H1 (cell line): ENCODE results near the gene TBX4. TPM values are rescaled to one million over a fixed set of nuclear protein-coding genes. Genes with fewer than 3 reads are reported as not detected.

Source experiments
- CTCF ChIA-PET: fragments of 300-600 bp; sonication (Branson Sonifier 250); formaldehyde crosslinking; loops from one replicate; lab custom pipeline; 2021; ENCODE audit not compliant: partially characterized antibody; lab: Charles Lee
- POLR2A ChIA-PET: fragments of 300-600 bp; sonication (Branson Sonifier 250); formaldehyde crosslinking; loops from one replicate; lab custom pipeline; 2021; ENCODE audit warnings: inconsistent platforms; ENCODE audit not compliant: partially characterized antibody; lab: Charles Lee
- DNase-seq, 2 experiments: peaks; one replicate each; pipeline versions ENCODE4 v3.0.0 to v3.0.0-alpha.2; 2010 to 2022; ENCODE audit warnings: low spot score in 2 of 2, low read depth in 1 of 2, mixed read lengths in 1 of 2
- FAIRE-seq: peaks from 2 replicates; lab custom pipeline; 2011; peaks lifted over from hg19 to GRCh38; lab: Jason Lieb, UNC
- H2AFZ ChIP-seq: 2 replicates; pipeline ENCODE4 v1.8.1; 2012; ENCODE audit warnings: low read length, inconsistent platforms
- H2AK5ac ChIP-seq: 2 replicates; pipeline ENCODE4 v1.6.1; 2013; ENCODE audit warnings: low read depth, low read length
- H2BK120ac ChIP-seq: replicated peaks from 2 replicates; pipeline ENCODE3; 2013; ENCODE audit warnings: low read depth, low read length, inconsistent platforms
- H2BK12ac ChIP-seq: 2 replicates; pipeline ENCODE4 v1.6.1; 2013; ENCODE audit warnings: low read depth, low read length
- H2BK15ac ChIP-seq: 2 replicates; pipeline ENCODE4 v1.6.1; 2013; ENCODE audit warnings: low read length
- H2BK20ac ChIP-seq: 2 replicates; pipeline ENCODE4 v1.6.1; 2013; ENCODE audit warnings: low read length
- H2BK5ac ChIP-seq: 2 replicates; pipeline ENCODE4 v1.6.1; 2013; ENCODE audit warnings: low read depth, low read length
- H3K14ac ChIP-seq: 2 replicates; pipeline ENCODE4 v1.6.1; 2013; ENCODE audit warnings: inconsistent platforms; ENCODE audit not compliant: insufficient read length
- H3K18ac ChIP-seq: 2 replicates; pipeline ENCODE4 v1.6.1; 2013; ENCODE audit warnings: low read length; ENCODE audit errors: extremely low read depth
- H3K23ac ChIP-seq: 2 replicates; pipeline ENCODE4 v1.6.1; 2013; ENCODE audit warnings: inconsistent platforms; ENCODE audit not compliant: insufficient read length
- H3K23me2 ChIP-seq: 2 replicates; pipeline ENCODE4 v1.6.1; 2013; ENCODE audit warnings: low read depth, low read length
- H3K27ac ChIP-seq: 2 replicates; pipeline ENCODE4 v1.6.1; 2011; ENCODE audit warnings: low read depth, low read length, inconsistent platforms
- H3K27me3 ChIP-seq, 4 experiments: replicated peaks in 1 of 4; 1 replicate in 1 of 4; 2 replicates in 3 of 4; pipeline versions ENCODE4 v1.6.1 to v1.8.1; 2011 to 2013; ENCODE audit warnings: low read length in 3 of 4, mild to moderate bottlenecking in 3 of 4, inconsistent platforms in 2 of 4, mixed read lengths in 2 of 4, moderate library complexity in 1 of 4; ENCODE audit not compliant: control insufficient read depth in 3 of 4, insufficient read depth in 3 of 4; ENCODE audit errors: extremely low read depth in 1 of 4
- H3K36me3 ChIP-seq, 4 experiments: 2 replicates each; pipeline versions ENCODE4 v1.6.1 to v1.8.1; 2011 to 2013; ENCODE audit warnings: mild to moderate bottlenecking in 4 of 4, low read length in 3 of 4, moderate library complexity in 2 of 4, control low read depth in 1 of 4, inconsistent platforms in 1 of 4; ENCODE audit not compliant: insufficient read depth in 4 of 4, control insufficient read depth in 2 of 4
- H3K4ac ChIP-seq: replicated peaks from 2 replicates; pipeline ENCODE3; 2013; ENCODE audit warnings: low read length, low read depth, mixed read lengths, inconsistent platforms; ENCODE audit not compliant: insufficient read length
- H3K4me1 ChIP-seq, 4 experiments: replicated peaks in 1 of 4; 1 replicate in 1 of 4; 2 replicates in 3 of 4; pipeline versions ENCODE4 v1.6.1 to v1.8.1; 2011 to 2013; ENCODE audit warnings: low read length in 3 of 4, inconsistent platforms in 2 of 4, mixed read lengths in 1 of 4; ENCODE audit not compliant: insufficient read depth in 4 of 4, control insufficient read depth in 3 of 4
- H3K4me2 ChIP-seq, 2 experiments: 2 replicates each; pipeline versions ENCODE4 v1.6.1 to v1.8.1; 2011 to 2013; ENCODE audit warnings: low read depth in 2 of 2, low read length in 2 of 2, control low read depth in 1 of 2, inconsistent platforms in 1 of 2, mild to moderate bottlenecking in 1 of 2; ENCODE audit not compliant: insufficient read depth in 1 of 2
- H3K4me3 ChIP-seq, 4 experiments: fragments of 200-600, 300-600 bp in 1 of 4; sonication (generic), shearing (Covaris generic), sonication (Bioruptor Twin) in 1 of 4; 2 replicates each; pipeline versions ENCODE4 v1.5.1 to v1.8.1; 2011 to 2016; ENCODE audit warnings: low read length in 4 of 4, low read depth in 3 of 4, control low read depth in 2 of 4, inconsistent platforms in 2 of 4, mild to moderate bottlenecking in 2 of 4, mixed read lengths in 1 of 4, moderate library complexity in 1 of 4; ENCODE audit not compliant: insufficient read depth in 2 of 4; ENCODE audit errors: extremely low read depth in 1 of 4
- H3K56ac ChIP-seq: replicated peaks from 2 replicates; pipeline ENCODE3; 2013; ENCODE audit warnings: low read depth, mild to moderate bottlenecking, mixed read lengths, low read length, inconsistent platforms; ENCODE audit not compliant: insufficient read length
- H3K79me1 ChIP-seq: 2 replicates; pipeline ENCODE4 v1.6.1; 2013; ENCODE audit warnings: low read depth, low read length, control low read depth
- H3K79me2 ChIP-seq, 2 experiments: 2 replicates each; pipeline versions ENCODE4 v1.6.1 to v1.8.1; 2012 to 2013; ENCODE audit warnings: low read length in 2 of 2, mild to moderate bottlenecking in 2 of 2, inconsistent platforms in 1 of 2; ENCODE audit not compliant: insufficient read depth in 2 of 2, control insufficient read depth in 1 of 2
- H3K9ac ChIP-seq, 4 experiments: replicated peaks in 1 of 4; 1 replicate in 1 of 4; 2 replicates in 3 of 4; pipeline versions ENCODE4 v1.6.1 to v1.8.1; 2011 to 2013; ENCODE audit warnings: low read depth in 3 of 4, low read length in 3 of 4, control low read depth in 2 of 4, mild to moderate bottlenecking in 2 of 4, moderate library complexity in 2 of 4, inconsistent platforms in 1 of 4; ENCODE audit errors: extremely low read depth in 1 of 4
- H3K9me3 ChIP-seq, 2 experiments: 2 replicates each; pipeline versions ENCODE4 v1.6.1 to v1.8.1; 2012 to 2013; ENCODE audit warnings: mild to moderate bottlenecking in 2 of 2, moderate library complexity in 2 of 2, control low read depth in 1 of 2, inconsistent platforms in 1 of 2, low read depth in 1 of 2, low read length in 1 of 2, mixed read lengths in 1 of 2; ENCODE audit not compliant: insufficient read depth in 2 of 2
- H4K20me1 ChIP-seq, 2 experiments: replicated peaks in 1 of 2; 2 replicates each; pipeline versions ENCODE3 to v1.8.1; 2011 to 2013; ENCODE audit warnings: inconsistent platforms in 2 of 2, low read length in 2 of 2, mild to moderate bottlenecking in 1 of 2; ENCODE audit not compliant: insufficient read depth in 2 of 2, control insufficient read depth in 1 of 2
- H4K5ac ChIP-seq: 2 replicates; pipeline ENCODE4 v1.6.1; 2013; ENCODE audit warnings: low read length, low read depth, mixed read lengths, inconsistent platforms; ENCODE audit not compliant: insufficient read length
- H4K8ac ChIP-seq: 2 replicates; pipeline ENCODE4 v1.8.0; 2013; ENCODE audit warnings: mild to moderate bottlenecking, moderate library complexity, low read length, inconsistent platforms; ENCODE audit not compliant: insufficient read depth; ENCODE audit errors: extremely low read depth
- H4K91ac ChIP-seq: replicated peaks from 2 replicates; pipeline ENCODE3; 2013; ENCODE audit warnings: low read length, mixed read lengths, inconsistent platforms; ENCODE audit not compliant: insufficient read length
- ATF3 ChIP-seq: IDR thresholded peaks from 2 replicates; pipeline ENCODE4 v1.6.1; 2011; ENCODE audit warnings: low read depth, mild to moderate bottlenecking, low read length; ENCODE audit not compliant: insufficient read depth
- CEBPB ChIP-seq: IDR thresholded peaks from 2 replicates; pipeline ENCODE4 v1.6.1; 2012; ENCODE audit warnings: low read depth, low read length
- EZH2 ChIP-seq: fragments of 200-600 bp; sonication (generic); IDR thresholded peaks from 2 replicates; pipeline ENCODE4 v1.7.1; 2012; ENCODE audit warnings: low read depth, mild to moderate bottlenecking, moderate library complexity, low read length, inconsistent platforms; ENCODE audit not compliant: severe bottlenecking
- FOSL1 ChIP-seq: IDR thresholded peaks from 2 replicates; pipeline ENCODE4 v1.6.1; 2011; ENCODE audit warnings: mild to moderate bottlenecking, low read depth, low read length, moderate library complexity; ENCODE audit not compliant: insufficient read depth
- HDAC2 ChIP-seq, 2 experiments: fragments of 300-600 bp in 1 of 2; sonication (generic) in 1 of 2; IDR thresholded peaks; 2 replicates each; pipeline ENCODE4 v1.6.1; 2011 to 2012; ENCODE audit warnings: low read depth in 2 of 2, low read length in 2 of 2, mild to moderate bottlenecking in 2 of 2, moderate library complexity in 2 of 2, borderline replicate concordance in 1 of 2, inconsistent platforms in 1 of 2
- KDM4A ChIP-seq: IDR thresholded peaks from one replicate; pipeline ENCODE4 v1.7.1; 2012; ENCODE audit warnings: low read depth, mild to moderate bottlenecking, moderate library complexity, low read length, inconsistent platforms; ENCODE audit not compliant: severe bottlenecking
- NANOG ChIP-seq: IDR thresholded peaks from 2 replicates; pipeline ENCODE4 v1.6.1; 2011; ENCODE audit warnings: low read length, low read depth, mild to moderate bottlenecking, inconsistent platforms; ENCODE audit not compliant: insufficient read depth, poor library complexity, severe bottlenecking
- POLR2A ChIP-seq, 2 experiments: IDR thresholded peaks; 1 replicate in 1 of 2; 2 replicates in 1 of 2; pipeline ENCODE4 v1.6.1; 2011; ENCODE audit warnings: low read depth in 2 of 2, low read length in 2 of 2, mild to moderate bottlenecking in 2 of 2; ENCODE audit errors: control extremely low read depth in 1 of 2
- SIN3A ChIP-seq, 2 experiments: IDR thresholded peaks in 1 of 2; conservative IDR thresholded peaks in 1 of 2; 2 replicates each; pipeline ENCODE4 v1.6.1; 2011 to 2012; ENCODE audit warnings: low read length in 2 of 2, improper control_type of control experiment in 1 of 2, low read depth in 1 of 2, mild to moderate bottlenecking in 1 of 2
- SRF ChIP-seq: IDR thresholded peaks from 2 replicates; pipeline ENCODE4 v1.6.1; 2011; ENCODE audit warnings: mild to moderate bottlenecking, low read depth, low read length, moderate library complexity
- WGBS, 2 experiments: shearing (Covaris generic) in 1 of 2; methylation state at CpG; one replicate each; pipeline versions ENCODE4 v1.1.6 to v1.1.7; 2013 to 2015; ENCODE audit warnings: low lambda C conversion rate in 2 of 2, mixed read lengths in 2 of 2, inconsistent platforms in 1 of 2, low coverage in 1 of 2, missing lambda C conversion rate in 1 of 2; ENCODE audit not compliant: insufficient replicate concordance in 2 of 2, insufficient coverage in 1 of 2, insufficient read length in 1 of 2; ENCODE audit errors: extremely low coverage in 1 of 2, missing lambda C conversion rate in 1 of 2; 5-methylcytosine and 5-hydroxymethylcytosine counted together
- polyA plus RNA-seq, 7 experiments: library from polyadenylated mRNA; depleted of rRNA in 3 of 7; stranded (reverse) in 5 of 7; unstranded in 2 of 7; fragments of >200 nt in 5 of 7; fragments of 200-250 nt in 2 of 7; gene quantifications; 1 replicate in 5 of 7; 2 replicates in 1 of 7; 4 replicates in 1 of 7; pipeline versions ENCODE4 v1.2.1 to v1.2.3, GENCODE V29; 2011 to 2013; ENCODE audit warnings: missing spikeins in 2 of 7, mixed read lengths in 2 of 7
- total RNA-seq: library from RNA; stranded (reverse); fragmentation: NEBNext Ultra II Directional; extraction: Animal tissue kit (Norgen Biotek cat#: 25700); gene quantifications from 2 replicates; pipeline ENCODE4 v1.2.1, GENCODE V29; 2021
- TF ChIP-seq, protein P1 (sequence below): IDR thresholded peaks from 2 replicates; pipeline ENCODE4 v1.6.1; 2011; ENCODE audit warnings: low read length, improper control_type of control experiment

TBX4 gene
- total and polyA plus RNA-seq, 2 of the 8 experiments (the other 6 are each of a cell fraction or from before 2014, with no cell fraction given): 0.02 TPM; not detected in 1

DNA sequence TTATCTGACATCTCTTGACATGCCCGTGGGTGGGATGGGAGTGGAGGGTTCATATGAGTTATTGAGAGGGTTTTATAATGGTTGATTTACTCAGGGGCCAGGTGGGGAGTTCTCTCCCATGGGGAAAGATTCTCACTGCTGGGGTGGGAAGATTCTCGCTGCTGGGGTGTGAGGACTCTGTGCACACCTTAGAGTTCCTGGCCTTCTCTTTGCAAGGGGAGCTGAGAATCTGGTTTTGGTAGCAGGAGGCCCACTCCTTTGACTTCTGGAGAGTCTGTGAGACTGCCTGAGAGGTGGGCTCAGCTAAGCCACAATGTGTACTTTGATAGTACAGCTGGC, 31.5 kb downstream of the TBX4 start:
- Histone ChIP-seq H3K23ac (no peak overlapping the region), H2BK15ac (no peak overlapping the region), H3K79me2 (no peaks in the 10 kb centered on the region), H3K14ac (no peak overlapping the region), H2AK5ac (no peak overlapping the region), H4K8ac (no peak overlapping the region), H3K23me2 (no peaks in the 10 kb centered on the region), H4K91ac (no peak overlapping the region), H3K4me1 (peaks cover 3 to 5% (median 4%) of the 10 kb centered on the region in 4 experiments; a peak in 5 of 7 replicates), H3K4ac (no peak overlapping the region), H3K4me2 (no peak overlapping the region), H4K5ac (no peak overlapping the region), H3K27me3 (no peaks in the 10 kb centered on the region), H4K20me1 (no peaks in the 10 kb centered on the region), H2BK5ac (no peak overlapping the region), H3K18ac (no peak overlapping the region), H2AFZ (no peak overlapping the region), H2BK20ac (no peak overlapping the region), H3K27ac (no peak overlapping the region), H3K4me3 (no peak overlapping the region), H3K79me1 (no peaks in the 10 kb centered on the region), H3K36me3 (no peaks in the 10 kb centered on the region), H2BK120ac (no peak overlapping the region), H3K9ac (no peak overlapping the region), H2BK12ac (no peak overlapping the region), H3K56ac (no peak overlapping the region), H3K9me3 (no peaks in the 10 kb centered on the region)
- DNase-seq: no peak
- TF ChIP-seq POLR2A (IDR thresholded peaks at IDR 0.05; ENCODE audit: control extremely low read depth in 1 of 2, low read depth in 2 of 2, low read length in 2 of 2) (no peak), FOSL1 (no peak), NANOG (no peak), KDM4A (no peak), CEBPB (no peak), EZH2 (no peak), SIN3A (conservative IDR thresholded peaks at IDR 0.05 in 1 of 2, IDR thresholded peaks at IDR 0.05 in 1 of 2; ENCODE audit: low read depth in 1 of 2, low read length in 2 of 2) (no peak), SRF (no peak), HDAC2 (IDR thresholded peaks at IDR 0.05; ENCODE audit: borderline replicate concordance in 1 of 2, low read depth in 2 of 2, low read length in 2 of 2) (no peak), ATF3 (no peak)
- TF ChIP-seq, protein P1, sequence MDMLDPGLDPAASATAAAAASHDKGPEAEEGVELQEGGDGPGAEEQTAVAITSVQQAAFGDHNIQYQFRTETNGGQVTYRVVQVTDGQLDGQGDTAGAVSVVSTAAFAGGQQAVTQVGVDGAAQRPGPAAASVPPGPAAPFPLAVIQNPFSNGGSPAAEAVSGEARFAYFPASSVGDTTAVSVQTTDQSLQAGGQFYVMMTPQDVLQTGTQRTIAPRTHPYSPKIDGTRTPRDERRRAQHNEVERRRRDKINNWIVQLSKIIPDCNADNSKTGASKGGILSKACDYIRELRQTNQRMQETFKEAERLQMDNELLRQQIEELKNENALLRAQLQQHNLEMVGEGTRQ: no peak
- 100% methylated on average over 2 of the region's 2 CpGs; no CpG with 5 or more reads in 1 of the 2 experiments for WGBS, 2 experiments
- ChIA-PET CTCF (interaction anchor here (0.7 to 12.2 kb wide), 4 partner anchors 11 to 245 kb away, joined by 3 to 171 read pairs (median 20); no protein-coding TSS in a partner anchor), POLR2A (no interaction called here)
- no peak for FAIRE-seq
